Tibial nerve (tissue), 4 donors: Measurements from ENCODE around the gene S100A9.

Experiments
- CTCF ChIP-seq, 5 experiments: fragments of 200-600 bp in 3 of 5; fragments of 450-650 bp in 2 of 5; sonication (generic) in 3 of 5; IDR thresholded peaks; one replicate each; pipeline ENCODE4 v1.5.1; 2016 to 2019; ENCODE audit warnings: antibody characterized with exemption in 5 of 5, mild to moderate bottlenecking in 3 of 5, moderate library complexity in 2 of 5
- EP300 ChIP-seq, 2 donors: sonication (generic); formaldehyde crosslinking; IDR thresholded peaks; one replicate each; pipeline ENCODE4 v1.6.1; 2017; ENCODE audit warnings: antibody characterized with exemption in 2 of 2, mild to moderate bottlenecking in 1 of 2

GRCh38 chr1:153345187-153346076 is 12.2 kb upstream of the S100A9 start:
- TF ChIP-seq CTCF (IDR thresholded peaks at IDR 0.05) (no peak), EP300 (IDR thresholded peaks at IDR 0.05) (no peak)
